Osteocyte (in vitro differentiated cells): ENCODE data around the gene NNT. TPM values are rescaled to one million over a fixed set of nuclear protein-coding genes. Genes with fewer than 3 reads are reported as not detected.

Experiments
- DNase-seq: peaks from one replicate; pipeline ENCODE4 v3.0.0; 2021; ENCODE audit warnings: mixed read lengths; ENCODE audit not compliant: unreplicated experiment; ENCODE audit errors: extremely low spot score
- H3K27ac Mint-ChIP-seq: one replicate; pipeline ENCODE4 v1.8.0; 2021; ENCODE audit warnings: mild to moderate bottlenecking, mixed read lengths; ENCODE audit not compliant: unreplicated experiment
- H3K27me3 Mint-ChIP-seq: one replicate; pipeline ENCODE4 v1.8.0; 2021; ENCODE audit warnings: mixed read lengths; ENCODE audit not compliant: unreplicated experiment
- H3K36me3 Mint-ChIP-seq: one replicate; pipeline ENCODE4 v1.8.0; 2021; ENCODE audit warnings: mixed read lengths; ENCODE audit not compliant: unreplicated experiment
- H3K4me1 Mint-ChIP-seq: one replicate; pipeline ENCODE4 v1.8.0; 2021; ENCODE audit warnings: mixed read lengths; ENCODE audit not compliant: unreplicated experiment
- H3K4me3 Mint-ChIP-seq: one replicate; pipeline ENCODE4 v1.8.0; 2021; ENCODE audit warnings: mild to moderate bottlenecking, moderate library complexity, mixed read lengths; ENCODE audit not compliant: unreplicated experiment
- H3K9me3 Mint-ChIP-seq: one replicate; pipeline ENCODE4 v1.8.0; 2021; ENCODE audit warnings: mixed read lengths; ENCODE audit not compliant: unreplicated experiment
- total RNA-seq: library from RNA; stranded (reverse); gene quantifications from 2 replicates; pipeline ENCODE4 v1.2.1, GENCODE V29; 2021
- TF ChIP-seq, protein P1 (sequence below): fragments of 200-600 bp; sonication (generic); IDR thresholded peaks from 2 replicates; pipeline ENCODE4 v1.5.0; 2021; ENCODE audit warnings: antibody characterized with exemption, mild to moderate bottlenecking, moderate library complexity

Gene NNT
- total RNA-seq, 1 donor from 2014 or later = 107 TPM

DNA sequence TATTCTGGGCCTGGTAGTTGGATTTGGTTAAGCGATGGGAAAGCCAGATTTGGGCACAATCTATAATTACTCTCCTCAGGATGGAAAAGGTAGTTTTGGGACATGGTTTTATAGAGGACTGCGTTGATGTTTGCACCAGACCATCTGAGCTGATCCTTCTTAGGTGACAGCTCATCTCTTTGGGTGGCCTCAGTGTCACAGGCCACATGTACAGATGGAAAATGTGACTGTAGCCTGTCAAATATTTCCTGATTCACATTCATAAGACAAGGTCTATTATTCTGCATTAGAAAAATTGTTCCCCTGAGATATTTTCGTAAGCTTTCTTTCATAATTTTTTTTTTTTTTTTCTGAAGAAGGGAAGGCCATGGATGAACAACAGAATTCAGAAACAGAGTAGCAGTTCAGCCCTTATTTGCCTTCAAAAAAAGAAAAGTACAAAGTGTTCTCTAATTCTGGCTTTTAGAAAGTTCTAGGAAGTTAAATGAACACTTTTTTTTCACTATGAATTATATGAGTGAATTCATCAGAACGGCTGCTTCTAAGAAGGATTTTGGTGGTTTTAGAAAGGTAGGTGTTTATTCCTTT is 81.0 kb downstream of the NNT start:
- no peaks in the 10 kb centered on the region for H3K27me3 Mint-ChIP-seq
- no peak for DNase-seq
- peaks cover 42% of the 10 kb centered on the region for H3K4me1 Mint-ChIP-seq
- H3K4me3 Mint-ChIP-seq = no peak overlapping the region
- H3K27ac Mint-ChIP-seq = peak overlapping the region; percentile 45
- peaks cover 15% of the 10 kb centered on the region for H3K36me3 Mint-ChIP-seq
- H3K9me3 Mint-ChIP-seq = no peaks in the 10 kb centered on the region
- TF ChIP-seq, protein P1, sequence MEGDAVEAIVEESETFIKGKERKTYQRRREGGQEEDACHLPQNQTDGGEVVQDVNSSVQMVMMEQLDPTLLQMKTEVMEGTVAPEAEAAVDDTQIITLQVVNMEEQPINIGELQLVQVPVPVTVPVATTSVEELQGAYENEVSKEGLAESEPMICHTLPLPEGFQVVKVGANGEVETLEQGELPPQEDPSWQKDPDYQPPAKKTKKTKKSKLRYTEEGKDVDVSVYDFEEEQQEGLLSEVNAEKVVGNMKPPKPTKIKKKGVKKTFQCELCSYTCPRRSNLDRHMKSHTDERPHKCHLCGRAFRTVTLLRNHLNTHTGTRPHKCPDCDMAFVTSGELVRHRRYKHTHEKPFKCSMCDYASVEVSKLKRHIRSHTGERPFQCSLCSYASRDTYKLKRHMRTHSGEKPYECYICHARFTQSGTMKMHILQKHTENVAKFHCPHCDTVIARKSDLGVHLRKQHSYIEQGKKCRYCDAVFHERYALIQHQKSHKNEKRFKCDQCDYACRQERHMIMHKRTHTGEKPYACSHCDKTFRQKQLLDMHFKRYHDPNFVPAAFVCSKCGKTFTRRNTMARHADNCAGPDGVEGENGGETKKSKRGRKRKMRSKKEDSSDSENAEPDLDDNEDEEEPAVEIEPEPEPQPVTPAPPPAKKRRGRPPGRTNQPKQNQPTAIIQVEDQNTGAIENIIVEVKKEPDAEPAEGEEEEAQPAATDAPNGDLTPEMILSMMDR = no peak

DNA sequence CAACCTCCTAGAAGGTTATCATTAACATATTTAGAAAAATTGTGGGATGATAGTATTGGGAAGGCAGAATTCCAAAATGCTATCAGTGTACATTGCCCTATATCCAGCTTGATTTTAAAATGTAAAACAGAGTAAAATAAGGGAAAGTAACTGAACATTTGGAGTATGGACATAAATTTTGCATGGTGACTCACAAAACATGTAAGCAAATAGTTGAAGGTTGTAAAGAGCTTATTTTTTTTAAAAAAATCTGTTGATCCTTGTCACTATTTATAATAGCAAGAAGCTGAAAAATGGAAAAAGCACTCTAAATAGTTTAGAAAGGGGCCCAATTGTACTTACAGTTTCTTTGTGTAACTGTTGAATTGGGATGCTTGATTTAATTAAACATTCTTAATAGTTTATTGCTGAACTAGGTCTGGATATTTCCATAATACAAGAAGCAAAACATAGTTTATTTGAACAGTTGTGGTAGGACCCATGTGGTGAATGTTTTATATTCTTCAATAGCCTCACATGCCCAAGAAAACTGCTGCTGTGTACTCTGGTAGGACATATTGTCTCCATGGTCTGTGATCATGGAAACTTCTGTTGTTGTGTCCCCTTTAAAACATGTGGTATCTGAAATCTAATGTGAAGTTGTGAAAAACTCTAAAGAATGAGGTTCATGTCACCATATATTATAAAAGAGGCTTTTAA is 82.4 kb downstream of the NNT start:
- H3K4me1 Mint-ChIP-seq = peaks cover 42% of the 10 kb centered on the region
- H3K27me3 Mint-ChIP-seq = no peaks in the 10 kb centered on the region
- H3K9me3 Mint-ChIP-seq = peaks cover 3% of the 10 kb centered on the region
- DNase-seq = no peak
- no peak overlapping the region for H3K4me3 Mint-ChIP-seq
- TF ChIP-seq, protein P1 = no peak
- peaks cover 20% of the 10 kb centered on the region for H3K36me3 Mint-ChIP-seq
- peak overlapping the region; percentile 62 for H3K27ac Mint-ChIP-seq

DNA sequence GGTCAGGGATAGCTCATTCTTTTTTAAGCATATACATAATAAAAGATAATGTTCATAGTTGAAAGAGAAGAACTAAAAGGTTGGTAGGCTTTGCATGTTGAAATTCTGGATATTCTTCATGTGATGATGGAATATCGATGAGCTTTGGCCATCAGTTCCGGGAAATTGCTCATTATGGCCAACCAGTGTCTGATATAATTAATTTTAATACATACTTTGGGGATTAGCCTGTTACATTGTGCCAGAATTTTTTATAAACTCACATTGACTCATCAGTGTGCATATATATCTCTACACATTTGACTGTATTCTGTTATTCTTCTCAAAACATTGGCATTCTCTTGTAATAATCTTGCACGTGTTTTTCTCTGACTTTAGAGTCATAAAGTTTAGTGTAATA is 84.3 kb downstream of the NNT start:
- TF ChIP-seq, protein P1 = no peak
- Mint-ChIP-seq H3K4me3 (no peak overlapping the region), H3K4me1 (peaks cover 41% of the 10 kb centered on the region), H3K9me3 (peaks cover 4% of the 10 kb centered on the region), H3K27ac (no peak overlapping the region), H3K36me3 (peaks cover 18% of the 10 kb centered on the region), H3K27me3 (no peaks in the 10 kb centered on the region)
- DNase-seq = no peak

DNA sequence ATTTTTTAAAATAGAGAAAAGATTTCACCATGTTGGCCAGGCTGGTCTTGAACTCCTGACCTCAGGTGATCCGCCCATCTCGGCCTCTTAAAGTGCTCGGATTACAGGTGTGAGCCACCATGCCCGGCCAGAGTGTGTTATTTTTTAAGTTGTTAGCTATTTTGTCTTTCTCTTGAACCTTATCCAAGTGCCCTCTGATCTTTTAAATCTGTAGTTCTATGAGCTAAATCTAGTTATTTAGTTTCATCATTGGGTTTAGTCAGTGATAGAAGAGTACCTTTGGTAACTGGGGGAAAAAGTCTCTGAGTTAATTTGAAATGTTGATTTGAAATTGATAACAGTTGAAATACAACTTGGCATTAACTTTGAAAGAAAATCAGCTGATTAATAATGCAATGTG is 88.3 kb downstream of the NNT start:
- no peaks in the 10 kb centered on the region for H3K27me3 Mint-ChIP-seq
- peaks cover 21% of the 10 kb centered on the region for H3K9me3 Mint-ChIP-seq
- H3K4me3 Mint-ChIP-seq = no peak overlapping the region
- no peak for DNase-seq
- H3K36me3 Mint-ChIP-seq = peaks cover 40% of the 10 kb centered on the region
- H3K4me1 Mint-ChIP-seq = peaks cover 15% of the 10 kb centered on the region
- H3K27ac Mint-ChIP-seq = no peak overlapping the region
- TF ChIP-seq, protein P1 = no peak

DNA sequence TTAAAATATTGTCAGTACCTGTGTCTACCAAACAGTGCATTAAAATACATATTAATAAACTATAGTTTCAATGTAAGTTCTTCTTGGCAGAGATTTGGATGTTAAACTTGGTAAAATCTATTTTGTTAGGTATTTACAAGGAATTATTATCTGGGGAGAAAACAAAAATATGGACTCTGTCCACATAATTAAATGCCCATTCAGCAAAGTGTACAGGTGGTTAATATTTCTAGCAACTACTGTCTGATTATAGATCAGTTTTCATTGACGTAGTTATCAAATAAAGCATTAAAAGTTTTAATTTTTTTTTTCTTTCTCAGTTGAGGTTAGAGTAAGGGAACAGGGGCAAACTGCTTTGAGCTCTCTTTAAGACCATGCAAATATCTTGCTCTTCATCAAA is 88.9 kb downstream of the NNT start:
- TF ChIP-seq, protein P1 = no peak
- H3K36me3 Mint-ChIP-seq = peaks cover 40% of the 10 kb centered on the region
- H3K9me3 Mint-ChIP-seq = peaks cover 21% of the 10 kb centered on the region
- H3K27ac Mint-ChIP-seq = no peak overlapping the region
- no peaks in the 10 kb centered on the region for H3K27me3 Mint-ChIP-seq
- no peak for DNase-seq
- H3K4me1 Mint-ChIP-seq = peaks cover 15% of the 10 kb centered on the region
- H3K4me3 Mint-ChIP-seq = no peak overlapping the region
